DLD1 (cell line): ENCODE measurements around the gene GPR108.
"Not testable (repeated sequence)": the region's sequence is repeated elsewhere in the genome, so short reads cannot be mapped to it uniquely, and the experiment has no call there.

Source experiments
- in situ Hi-C: cut with HindIII; loops from 2 replicates; pipeline ENCODE4 v1.10.0; 2017; ENCODE audit warnings: low sequenced_read_pairs

The GPR108 gene

DNA sequence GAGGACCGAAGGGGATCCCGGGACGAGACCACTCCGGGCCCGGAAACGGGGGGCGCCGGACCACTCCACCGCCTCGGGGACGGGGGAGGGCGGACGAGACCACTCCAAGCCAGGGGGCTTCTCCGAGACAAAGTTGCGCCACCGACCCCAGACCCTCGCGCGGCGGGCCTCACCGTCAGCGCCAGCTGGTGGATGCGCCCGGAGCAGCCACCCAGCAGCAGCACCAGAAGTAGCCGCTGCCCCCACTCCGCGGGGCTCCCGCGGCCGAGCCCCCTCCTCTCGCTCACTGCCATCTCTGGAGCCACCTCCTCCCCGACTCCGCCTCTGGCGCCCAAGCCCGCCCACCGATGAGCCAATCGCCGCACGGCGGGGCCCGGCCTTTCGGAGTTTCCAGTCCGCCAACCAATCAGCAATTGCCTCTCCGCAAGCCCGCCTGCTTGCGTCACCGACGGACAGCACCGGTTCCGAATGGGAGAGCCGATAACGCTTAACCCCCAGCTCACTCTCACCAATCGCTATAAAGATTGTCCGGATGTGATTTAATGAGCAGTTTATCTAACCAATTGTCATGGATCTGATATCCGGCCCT lies at the start of gene GPR108:
Gene GPR108, minus strand, starts transcription at position 297 of the 589 bp plus-strand sequence. Its CDS starts 4 bp downstream, at position 293.
- in situ Hi-C loops = no loop called here

DNA sequence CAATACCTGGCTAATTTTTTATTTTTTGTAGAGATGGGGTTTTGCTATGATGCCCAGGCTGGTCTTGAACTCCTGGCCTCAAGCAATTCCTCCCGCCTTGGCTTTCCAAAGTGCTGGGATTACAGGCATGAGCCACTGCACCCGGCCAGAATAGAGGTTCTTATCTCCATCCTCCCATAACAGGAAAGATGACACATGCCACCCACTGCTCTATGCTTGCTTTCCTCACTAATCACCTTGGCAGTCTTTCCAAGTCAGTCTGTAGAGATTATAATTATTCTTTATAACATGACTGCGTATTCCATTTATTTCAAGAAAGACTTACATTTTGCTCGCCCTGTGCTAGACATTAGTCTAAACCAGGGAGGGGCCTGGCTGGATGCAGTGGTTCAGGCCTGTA lies 41.8 kb upstream of the GPR108 start:
- in situ Hi-C loops = no loop called here

DNA sequence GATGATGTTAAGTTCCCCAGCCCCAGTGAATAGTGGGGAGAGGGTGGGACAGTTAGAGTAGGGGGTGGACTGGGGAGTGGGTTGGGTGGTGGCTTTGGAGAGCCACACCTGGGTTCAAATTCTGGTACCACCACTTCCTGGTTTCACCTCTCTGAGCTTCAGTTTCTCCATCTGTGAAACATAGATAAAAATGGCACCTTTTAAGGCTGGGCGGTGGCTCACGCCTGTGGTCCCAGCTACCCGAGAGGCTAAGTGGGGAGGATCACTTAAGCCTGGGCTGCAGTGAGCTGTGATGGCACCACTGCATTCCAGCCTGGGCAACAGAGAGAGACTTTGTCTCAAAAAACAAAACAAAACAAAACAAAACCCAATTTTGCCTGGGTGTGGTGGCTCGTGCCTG lies 41.0 kb upstream of the GPR108 start:
- in situ Hi-C loops = no loop called here

GRCh38 chr19:6777434-6777833 lies 40.1 kb upstream of the GPR108 start:
- in situ Hi-C loops = no loop called here

DNA sequence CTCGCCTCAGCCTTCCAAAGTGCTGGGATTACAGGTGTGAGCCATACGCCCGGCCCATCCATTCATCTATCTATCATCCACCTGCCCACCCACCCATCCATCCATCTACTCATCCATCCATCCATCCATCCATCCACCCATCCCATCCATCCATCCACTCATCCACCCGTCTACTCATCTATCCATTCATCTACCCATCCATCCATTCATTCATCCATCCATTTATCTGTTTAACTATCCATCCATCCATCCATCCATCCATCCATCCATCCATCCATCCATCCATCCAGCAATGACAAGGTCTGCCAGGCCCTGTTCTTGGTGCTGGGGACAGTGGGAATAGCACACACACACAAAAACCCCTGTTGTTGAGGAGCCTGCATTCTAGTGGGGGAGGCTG lies 39.6 kb upstream of the GPR108 start:
- in situ Hi-C loops = no loop called here

DNA sequence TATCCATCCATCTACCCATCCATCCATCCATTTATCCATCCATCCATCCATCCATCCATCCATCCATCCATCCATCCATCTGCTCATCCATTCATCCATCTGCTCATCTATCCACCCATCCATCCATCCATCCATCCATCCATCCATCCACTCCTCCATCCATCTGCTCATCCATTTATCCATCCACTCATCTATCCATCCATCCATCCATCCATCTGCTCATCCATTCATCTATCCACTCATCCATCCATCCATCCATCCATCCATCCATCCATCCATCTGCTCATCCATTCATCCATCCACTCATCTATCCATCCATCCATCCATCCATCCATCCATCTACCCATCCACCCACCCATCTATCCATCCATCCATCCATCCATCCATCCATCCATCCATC lies 38.7 kb upstream of the GPR108 start:
- in situ Hi-C loops = not testable (repeated sequence)

DNA sequence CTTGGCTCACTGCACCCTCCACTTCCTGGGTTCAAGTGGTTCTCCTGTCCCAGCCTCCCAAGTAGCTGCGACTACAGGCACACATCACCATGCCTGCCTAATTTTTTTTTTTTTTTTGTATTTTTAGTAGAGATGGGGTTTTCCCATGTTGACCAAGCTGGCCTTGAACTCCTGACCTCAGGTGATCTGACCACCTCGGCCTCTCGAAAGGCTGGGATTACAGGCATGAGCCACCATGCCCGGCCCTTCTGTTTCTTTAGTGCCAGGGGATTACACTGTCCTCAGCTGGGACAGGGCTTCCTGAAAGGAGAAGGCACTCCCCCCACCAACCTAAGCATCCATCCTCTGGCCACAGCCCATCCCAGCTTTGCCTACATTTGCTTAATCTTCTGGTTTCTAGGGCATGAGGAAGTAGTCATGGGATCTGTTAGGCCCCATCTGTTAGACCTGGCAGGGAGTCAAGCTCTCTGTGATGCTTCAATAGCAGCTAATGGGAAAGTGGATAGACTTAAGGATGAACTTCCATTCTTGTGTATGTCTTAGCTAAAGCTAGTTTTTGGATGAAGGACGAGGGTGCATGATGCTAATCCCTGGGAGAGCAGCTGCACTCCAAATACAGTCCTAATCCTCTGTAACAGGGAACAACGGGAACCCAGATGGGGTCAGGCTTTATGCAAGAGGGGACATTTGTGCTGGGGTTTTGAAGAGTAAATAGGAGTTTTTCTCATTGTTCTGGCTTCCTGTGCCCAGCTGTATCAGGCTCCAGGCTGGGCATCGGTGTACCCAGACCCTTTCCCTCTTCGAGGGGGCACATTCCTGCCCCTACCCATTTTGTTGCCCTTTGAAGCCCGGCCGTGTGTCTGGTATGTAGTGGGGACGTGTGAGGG lies 37.7 kb upstream of the GPR108 start:
- in situ Hi-C loops = no loop called here

DNA sequence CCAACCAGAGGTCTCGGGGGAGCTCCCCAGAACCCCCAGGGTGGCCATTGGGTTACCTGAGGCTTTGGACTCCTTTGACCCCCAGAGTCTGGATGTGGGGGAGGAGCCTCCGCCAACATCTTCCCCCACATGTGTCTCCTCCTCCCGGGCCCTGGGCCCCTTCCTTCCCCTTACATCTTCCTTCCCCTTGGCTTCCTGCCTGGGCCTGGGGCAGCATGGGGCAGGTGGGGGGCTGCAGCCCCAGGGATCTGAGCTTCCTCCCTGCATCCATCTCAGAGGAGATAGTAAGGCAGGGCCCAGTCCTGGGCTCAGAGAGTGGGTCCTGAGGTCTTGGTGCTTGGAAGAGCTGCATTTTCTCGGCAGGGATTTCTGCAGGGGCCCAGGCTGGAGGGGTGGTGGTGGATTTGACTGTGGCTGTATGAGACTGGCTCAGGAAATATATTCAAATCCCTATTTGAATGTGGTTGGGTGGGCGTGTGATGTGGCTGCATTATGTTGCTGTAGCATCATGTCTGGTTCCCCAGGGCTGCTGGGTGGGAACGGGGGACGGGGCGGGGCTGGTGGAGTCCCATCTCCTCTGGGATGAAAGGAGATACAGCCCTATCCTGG lies 36.0 kb upstream of the GPR108 start:
- in situ Hi-C loops = no loop called here

DNA sequence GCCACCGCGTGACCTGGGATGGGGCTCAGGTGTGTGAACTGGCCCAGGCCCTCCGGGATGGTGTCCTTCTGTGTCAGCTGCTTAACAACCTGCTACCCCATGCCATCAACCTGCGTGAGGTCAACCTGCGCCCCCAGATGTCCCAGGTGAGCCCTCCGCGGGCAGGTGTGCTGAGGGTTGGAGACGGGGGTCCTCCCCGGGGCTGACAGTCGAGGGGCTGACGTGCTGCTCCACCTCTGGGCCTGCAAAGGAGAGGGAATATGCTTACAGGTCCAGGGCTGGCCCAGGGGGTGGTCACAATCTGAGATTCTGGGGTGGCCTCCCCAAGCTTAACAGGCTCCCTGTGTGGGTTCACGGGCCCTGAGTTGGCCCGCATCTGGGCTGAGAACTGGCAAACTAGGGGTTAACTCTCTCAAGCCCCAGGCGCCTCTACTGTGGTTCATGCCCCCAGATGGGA lies 35.5 kb upstream of the GPR108 start:
- in situ Hi-C loops = no loop called here

GRCh38 chr19:6772028-6772865 lies 34.9 kb upstream of the GPR108 start, which contains the start of gene VAV1:
VAV1 (plus strand) TSS chr19:6772708; CDS start chr19:6772808, 100 bp downstream.
- in situ Hi-C loops = no loop called here

DNA sequence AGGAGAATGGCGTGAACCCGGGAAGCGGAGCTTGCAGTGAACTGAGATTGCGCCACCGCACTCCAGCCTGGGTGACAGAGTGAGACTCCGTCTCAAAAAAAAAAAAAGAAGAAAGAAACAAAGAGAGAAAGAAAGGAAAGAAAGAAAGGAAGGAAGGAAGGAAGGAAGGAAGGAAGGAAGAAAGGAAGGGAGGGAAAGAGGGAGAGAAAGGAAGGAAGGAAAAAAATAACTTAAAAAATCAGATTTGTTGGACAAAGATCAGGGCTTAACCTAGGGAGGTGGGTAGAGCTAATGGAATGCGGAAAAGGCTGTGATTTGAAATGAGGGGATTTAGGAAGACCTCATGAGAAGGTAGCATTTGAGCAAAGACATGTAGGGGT lies 34.3 kb upstream of the GPR108 start:
- in situ Hi-C loops = not testable (repeated sequence)

DNA sequence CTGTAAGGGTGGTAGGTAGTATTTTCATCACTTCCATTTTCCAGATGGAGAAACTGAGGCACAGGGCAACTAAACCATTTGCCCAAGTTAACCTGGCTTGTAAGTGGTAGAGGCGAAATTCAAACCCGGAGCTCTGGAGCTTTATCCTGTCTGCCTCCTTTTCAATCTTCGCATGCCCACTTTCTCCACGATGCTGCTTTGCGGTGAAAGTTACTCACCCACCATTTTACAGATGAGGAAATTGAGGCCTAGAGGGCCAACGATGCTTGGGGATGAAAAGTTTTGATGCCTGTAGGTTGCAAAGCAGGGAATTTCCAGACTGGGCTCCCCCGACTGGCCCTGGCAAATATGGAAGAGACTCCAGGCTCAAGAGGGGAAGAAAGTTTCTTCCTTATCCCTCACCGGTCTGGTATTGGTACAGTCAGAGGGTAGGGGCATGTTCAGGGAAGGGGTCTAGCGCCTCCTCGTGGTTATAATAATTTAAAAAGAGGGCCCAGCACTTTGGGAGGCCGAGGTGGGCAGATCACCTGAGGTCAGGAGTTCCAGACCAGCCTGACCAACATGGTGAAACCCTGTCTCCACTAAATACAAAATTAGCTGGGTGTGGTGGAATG lies 31.7 kb upstream of the GPR108 start:
- in situ Hi-C loops = no loop called here

DNA sequence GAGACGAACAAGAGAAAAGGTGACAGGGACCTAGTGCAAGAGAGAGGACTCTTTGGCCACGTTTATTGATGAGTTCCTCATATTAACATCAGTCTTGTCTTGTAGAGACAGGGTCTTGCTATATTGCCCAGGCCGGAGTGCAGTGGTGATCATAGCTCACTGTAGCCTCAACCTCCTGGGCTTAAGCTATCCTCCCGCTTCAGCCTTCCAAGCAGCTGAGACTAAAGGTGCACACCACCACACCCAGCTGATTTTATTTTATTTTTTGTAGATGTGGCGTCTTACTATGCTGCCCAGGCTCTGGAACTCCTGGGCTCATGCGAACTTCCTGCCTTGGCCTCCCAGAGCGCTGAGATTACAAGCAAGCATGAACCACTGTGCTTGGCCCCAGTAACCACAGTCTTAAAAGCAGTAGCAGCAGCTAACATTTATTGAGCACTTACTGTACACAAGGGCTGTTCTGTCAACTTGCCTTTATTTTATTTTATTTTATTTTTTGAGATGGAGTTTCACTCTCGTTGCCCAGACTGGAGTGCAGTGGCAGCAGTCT lies 30.9 kb upstream of the GPR108 start:
- in situ Hi-C loops = no loop called here

- in situ Hi-C loops = no loop called here
Measured at GRCh38 chr19:6767357-6768235, 30.2 kb upstream of the GPR108 start, which contains the start of gene SH2D3A. SH2D3A (minus strand) TSS chr19:6767435; CDS start chr19:6763748, 3,687 bp downstream.

- in situ Hi-C loops = no loop called here
Measured at GRCh38 chr19:6767081-6767356, 29.6 kb upstream of the GPR108 start.

DNA sequence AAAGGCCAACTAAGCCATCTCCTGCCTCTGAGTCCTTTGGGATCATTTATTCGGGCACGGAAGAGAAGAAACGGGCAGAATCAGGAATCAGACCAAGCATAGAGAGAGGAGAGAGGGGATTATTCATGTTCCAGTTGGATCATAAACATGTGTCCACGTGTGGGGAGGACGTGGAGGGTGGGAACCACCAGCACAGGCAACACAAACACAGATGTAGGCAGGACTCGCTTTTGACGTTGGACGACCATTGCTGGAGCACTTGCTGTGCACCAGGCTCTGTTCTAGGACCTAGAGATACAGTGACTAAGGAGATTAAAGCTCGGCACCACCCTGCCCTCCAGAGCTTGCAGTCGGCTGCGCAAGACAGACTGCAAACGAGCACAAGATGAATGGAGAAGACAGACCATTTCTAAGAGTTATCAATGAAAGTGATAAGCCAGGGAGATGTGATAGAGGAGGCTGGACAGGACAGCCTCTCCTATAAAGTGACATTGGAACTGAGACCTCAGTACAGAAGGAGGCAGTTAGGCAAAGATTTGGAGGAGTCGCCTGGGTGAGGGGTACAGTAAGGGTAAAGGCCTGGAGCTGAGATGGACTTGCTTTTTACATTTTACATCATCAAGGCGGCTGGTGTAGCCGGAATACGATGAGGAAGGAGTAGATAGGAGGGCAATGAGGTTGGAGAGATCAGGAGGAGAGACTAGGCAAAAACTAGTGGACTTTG lies 29.1 kb upstream of the GPR108 start:
- in situ Hi-C loops = no loop called here

DNA sequence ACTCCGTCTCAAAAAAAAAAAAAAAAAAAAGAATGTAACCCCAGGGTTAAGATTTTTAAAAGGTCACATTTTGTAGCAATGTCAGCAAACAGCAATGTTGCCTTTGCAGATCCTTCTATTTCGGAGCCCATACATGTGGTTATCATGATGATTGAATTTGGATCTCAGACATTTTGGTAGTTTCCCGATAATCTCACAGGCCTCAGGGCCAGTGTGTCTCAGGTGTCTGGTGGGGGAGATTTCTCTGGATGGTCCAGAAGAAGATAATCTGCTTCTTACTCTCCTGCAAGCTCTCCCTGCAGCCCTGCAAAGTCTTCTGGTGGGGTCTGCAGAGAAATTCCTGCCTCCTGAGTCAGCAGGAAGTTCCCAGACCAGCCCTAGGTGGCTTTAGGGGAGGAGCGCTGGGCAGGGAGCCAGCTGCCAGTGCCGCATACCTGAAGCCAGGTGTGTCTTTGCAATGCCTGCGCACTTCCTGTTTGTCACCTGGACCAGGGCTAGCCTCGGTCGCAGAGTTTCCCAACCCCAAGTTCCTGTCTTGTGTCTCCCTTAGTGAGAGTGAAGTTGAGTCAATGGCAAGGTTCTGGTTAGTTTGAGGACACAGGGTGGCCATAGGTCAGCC lies 28.5 kb upstream of the GPR108 start:
- in situ Hi-C loops = no loop called here

DNA sequence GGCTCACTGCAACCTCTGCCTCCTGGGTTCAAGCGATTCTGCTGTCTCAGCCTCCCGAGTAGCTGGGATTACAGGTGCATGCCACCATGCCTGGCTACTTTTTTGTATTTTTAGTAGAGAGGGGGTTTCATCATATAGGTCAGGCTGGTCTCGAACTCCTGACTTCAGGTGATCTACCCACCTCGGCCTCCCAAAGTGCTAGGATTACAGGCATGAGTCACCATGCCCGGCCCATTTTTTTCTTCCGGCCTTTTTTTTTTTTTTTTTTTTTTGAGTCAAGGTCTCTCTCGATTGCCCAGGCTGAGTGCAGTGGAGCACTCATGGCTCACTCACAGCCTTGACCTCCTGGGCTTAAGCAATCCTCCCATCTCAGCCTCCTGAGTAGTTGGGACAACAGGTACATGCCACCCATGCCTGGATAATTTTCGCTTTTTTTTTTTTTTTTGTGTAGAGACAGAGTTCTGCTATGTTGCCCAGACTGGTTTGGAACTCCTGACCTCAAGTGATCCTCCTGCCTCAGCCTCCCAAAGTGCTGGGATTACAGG lies 24.9 kb upstream of the GPR108 start:
- in situ Hi-C loops = not testable (repeated sequence)
